ENCODE data around the gene TBPL2. TPM values are rescaled to one million over a fixed set of nuclear protein-coding genes. Genes with fewer than 3 reads are reported as not detected.

TBPL2 gene
- total RNA-seq, 1 experiment from 2014 or later: not detected

GRCh38 chr14:55401751-55402150 is 38.7 kb downstream of the TBPL2 start:
- peaks cover 6% of the 10 kb centered on the region; the same call in 1 of the 2 replicates for H3K79me2 ChIP-seq (ENCODE audit: insufficient read depth, low read length)
- peak overlapping the region in 1 of 3 experiments; percentile 16; a peak in 1 of 7 replicates for H3K27ac Mint-ChIP-seq

More at GRCh38 chr14:55401751-55402150, 38.7 kb downstream of the TBPL2 start:
- no peaks in the 10 kb centered on the region for H3K27me3 Mint-ChIP-seq (ENCODE audit: low read depth)
- no peak overlapping the region for H3T11ph ChIP-seq (ENCODE audit: low read length)
- H3K9ac ChIP-seq (ENCODE audit: extremely low read depth, insufficient read length, low read length): no peak overlapping the region
- no peaks in the 10 kb centered on the region for H3K23me2 ChIP-seq (ENCODE audit: insufficient read length, low read depth, low read length, poor library complexity, severe bottlenecking)
- no peak overlapping the region for H3K18ac ChIP-seq (ENCODE audit: insufficient read length, low read depth, low read length)
- no peaks in the 10 kb centered on the region for H3K4me1 ChIP-seq (ENCODE audit: insufficient read depth, low read length)
- no peak overlapping the region for H2BK15ac ChIP-seq (ENCODE audit: low read depth, low read length)
- no peak for TF ChIP-seq CTCF (conservative IDR thresholded peaks at IDR 0.05)
- no peak overlapping the region for H2BK12ac ChIP-seq (ENCODE audit: insufficient read length, low read depth, low read length)
- no peak for DNase-seq
- no peak overlapping the region for H4K91ac ChIP-seq (ENCODE audit: insufficient read length, low read depth, low read length)
- no peak overlapping the region for H4K8ac ChIP-seq (replicated peaks; ENCODE audit: insufficient read length, low read depth, low read length)
- no CpG with 5 or more reads among the region's 6 CpGs for WGBS (ENCODE audit: extremely low coverage, insufficient read length, low lambda C conversion rate)
- no peaks in the 10 kb centered on the region for H3K27me3 ChIP-seq (ENCODE audit: insufficient read depth, low read length)
- no peak overlapping the region for H3K4ac ChIP-seq (ENCODE audit: low read depth, low read length)
- no peak overlapping the region for H3K56ac ChIP-seq (ENCODE audit: insufficient read length, low read depth, low read length)
- no peak overlapping the region for H3K4me3 Mint-ChIP-seq
- no peak overlapping the region for H2AK5ac ChIP-seq (ENCODE audit: insufficient read length, low read length)
- H3K9me3 ChIP-seq (ENCODE audit: control insufficient read depth, low read depth, low read length): no peaks in the 10 kb centered on the region
- no peak overlapping the region for H2BK5ac ChIP-seq (ENCODE audit: insufficient read length, low read length)
- H3K36me3 Mint-ChIP-seq (ENCODE audit: insufficient read depth in 1 of 3, low read depth in 3 of 3): no peaks in the 10 kb centered on the region
- no peaks in the 10 kb centered on the region for H3K4me1 Mint-ChIP-seq
- H3K9me3 Mint-ChIP-seq: no peaks in the 10 kb centered on the region; a peak in 1 of 5 replicates
- no peak overlapping the region for H2AFZ ChIP-seq (ENCODE audit: low read length)
- H2BK120ac ChIP-seq (ENCODE audit: low read depth, low read length, poor library complexity, severe bottlenecking): no peak overlapping the region
- H2BK20ac ChIP-seq (ENCODE audit: low read depth, low read length, poor library complexity, severe bottlenecking): no peak overlapping the region
- no peaks in the 10 kb centered on the region for H4K20me1 ChIP-seq (ENCODE audit: control insufficient read depth, insufficient read depth, insufficient read length)
- H4K5ac ChIP-seq (ENCODE audit: insufficient read length, low read depth, low read length): no peak overlapping the region
- no peaks in the 10 kb centered on the region for H3K79me1 ChIP-seq (ENCODE audit: insufficient read depth, low read depth, low read length, poor library complexity, severe bottlenecking)
- H3K14ac ChIP-seq (ENCODE audit: insufficient read depth, low read length): no peak overlapping the region
- no peak overlapping the region for H3K27ac ChIP-seq (ENCODE audit: insufficient read length, low read depth, low read length)
- H3K23ac ChIP-seq (ENCODE audit: insufficient read length, low read depth, low read length): no peak overlapping the region
- H3K4me2 ChIP-seq (ENCODE audit: insufficient read depth, insufficient read length, low read length): no peak overlapping the region
